ENCODE results near the gene PIP4K2A. TPM values are rescaled to one million over a fixed set of nuclear protein-coding genes. Genes with fewer than 3 reads are reported as not detected.
"Not testable (repeated sequence)": the region's sequence is repeated elsewhere in the genome, so short reads cannot be mapped to it uniquely, and the experiment has no call there.

PIP4K2A gene
- total and polyA plus RNA-seq, 10 donors, result 30.1 to 168 (median 101) TPM

DNA sequence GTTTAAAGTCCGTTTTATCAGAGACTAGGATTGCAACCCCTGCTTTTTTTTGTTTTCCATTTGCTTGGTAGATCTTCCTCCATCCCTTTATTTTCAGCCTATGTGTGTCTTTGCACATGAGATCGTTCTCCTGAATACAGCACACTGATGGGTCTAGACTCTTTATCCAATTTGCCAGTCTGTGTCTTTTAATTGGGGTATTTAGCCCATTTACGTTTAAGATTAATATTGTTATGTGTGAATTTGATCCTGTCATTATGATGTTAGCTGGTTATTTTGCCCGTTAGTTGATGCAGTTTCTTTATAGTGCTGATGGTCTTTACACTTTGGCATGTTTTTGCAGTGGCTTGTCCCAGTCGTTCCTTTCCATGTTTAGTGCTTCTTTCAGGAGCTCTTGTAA, 202.4 kb downstream of the PIP4K2A start:
- H3K4me1 ChIP-seq; H3K4me3 ChIP-seq; intact Hi-C loops (cut with DNase I; ENCODE audit: low total_unique reads); H3K27ac ChIP-seq; DNase-seq; H3K36me3 ChIP-seq: not testable (repeated sequence)
- 86 to 95% (median 90%) methylated on average over 5 of the region's 5 CpGs for WGBS, 5 donors
- Histone ChIP-seq H3K27me3 (replicated peaks in 1 of 7) (peaks cover 0 to 14% (median 0%) of the 10 kb centered on the region in 7 donors), H3K9me3 (peaks cover 0 to 33% (median 21%) of the 10 kb centered on the region in 8 donors)

DNA sequence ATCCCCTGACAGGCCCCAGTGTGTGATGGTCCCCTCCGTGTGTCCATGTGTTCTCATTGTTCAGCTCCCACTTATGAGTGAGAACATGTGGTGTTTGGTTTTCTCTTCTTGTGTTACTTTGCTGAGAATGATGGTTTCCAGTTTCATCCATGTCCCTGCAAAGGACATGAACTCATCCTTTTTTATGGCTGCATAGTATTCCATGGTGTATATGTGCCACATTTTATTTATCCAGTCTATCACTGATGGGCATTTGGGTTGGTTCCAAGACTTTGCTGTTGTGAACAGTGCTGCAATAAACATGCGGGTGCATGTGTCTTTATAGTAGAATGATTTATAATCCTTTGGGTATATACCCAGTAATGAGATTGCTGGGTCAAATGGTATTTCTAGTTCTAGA, 206.2 kb downstream of the PIP4K2A start:
- intact Hi-C loops (cut with DNase I; ENCODE audit: low total_unique reads); DNase-seq; H3K36me3 ChIP-seq; H3K27ac ChIP-seq; H3K27me3 ChIP-seq (replicated peaks in 1 of 7); H3K4me3 ChIP-seq: not testable (repeated sequence)
- peaks cover 0 to 19% (median 4%) of the 10 kb centered on the region in 6 donors for H3K4me1 ChIP-seq
- peaks cover 0 to 33% (median 21%) of the 10 kb centered on the region in 8 donors for H3K9me3 ChIP-seq
- 94 to 97% (median 95%) methylated on average over 2 of the region's 2 CpGs for WGBS, 5 donors

DNA sequence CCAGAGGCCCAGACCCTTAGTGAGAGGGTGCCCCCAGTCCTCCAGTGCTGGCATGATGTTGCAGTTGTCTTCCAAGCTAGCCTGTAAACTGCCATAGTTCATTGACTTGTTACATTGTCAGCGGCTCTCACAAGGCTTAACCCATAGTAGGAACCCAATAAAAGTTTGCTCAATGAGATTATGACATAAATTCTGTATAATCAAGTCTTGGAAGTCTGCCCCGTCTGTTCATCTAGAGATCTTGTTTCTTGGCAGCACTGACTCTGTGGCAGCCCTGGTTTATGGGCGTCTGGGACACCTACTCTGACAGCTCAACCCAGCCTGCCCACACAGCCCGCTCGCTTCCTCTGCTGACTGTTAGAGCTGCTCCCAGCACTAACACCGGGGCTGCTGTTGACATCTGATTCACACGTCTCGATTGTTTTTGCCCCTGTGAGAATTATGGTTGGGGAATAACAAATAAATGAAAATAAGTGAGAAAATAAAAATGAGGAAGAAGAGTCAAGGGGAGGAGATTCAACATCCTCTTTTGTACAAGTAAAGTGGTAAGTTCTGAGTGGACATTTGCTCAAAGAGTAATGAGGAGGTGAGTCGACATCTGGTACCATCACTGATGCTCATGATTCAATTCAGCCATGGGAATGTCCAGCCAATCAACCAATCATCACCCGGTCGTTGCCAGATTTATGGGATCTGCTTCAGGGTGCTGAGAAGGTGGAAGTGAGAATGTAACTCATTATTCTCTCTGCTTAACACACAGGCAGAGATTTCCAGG, 208.3 kb downstream of the PIP4K2A start:
- Histone ChIP-seq H3K27me3 (replicated peaks in 1 of 7) (no peaks in the 10 kb centered on the region), H3K9me3 (peaks cover 0 to 19% (median 11%) of the 10 kb centered on the region in 8 donors), H3K36me3 (no peaks in the 10 kb centered on the region), H3K4me1 (peaks cover 0 to 19% (median 4%) of the 10 kb centered on the region in 6 donors), H3K27ac (no peak overlapping the region), H3K4me3 (no peak overlapping the region)
- peak; percentile 86 for DNase-seq
- 38 to 46% (median 38%) methylated on average over 11 of the region's 11 CpGs for WGBS, 5 donors
- TF ChIP-seq POLR2A (IDR thresholded peaks at IDR 0.05) (no peak), POLR2AphosphoS5 (IDR thresholded peaks at IDR 0.05) (peak in 1 of 3 donors; percentile 22)
- TF ChIP-seq, protein P1, sequence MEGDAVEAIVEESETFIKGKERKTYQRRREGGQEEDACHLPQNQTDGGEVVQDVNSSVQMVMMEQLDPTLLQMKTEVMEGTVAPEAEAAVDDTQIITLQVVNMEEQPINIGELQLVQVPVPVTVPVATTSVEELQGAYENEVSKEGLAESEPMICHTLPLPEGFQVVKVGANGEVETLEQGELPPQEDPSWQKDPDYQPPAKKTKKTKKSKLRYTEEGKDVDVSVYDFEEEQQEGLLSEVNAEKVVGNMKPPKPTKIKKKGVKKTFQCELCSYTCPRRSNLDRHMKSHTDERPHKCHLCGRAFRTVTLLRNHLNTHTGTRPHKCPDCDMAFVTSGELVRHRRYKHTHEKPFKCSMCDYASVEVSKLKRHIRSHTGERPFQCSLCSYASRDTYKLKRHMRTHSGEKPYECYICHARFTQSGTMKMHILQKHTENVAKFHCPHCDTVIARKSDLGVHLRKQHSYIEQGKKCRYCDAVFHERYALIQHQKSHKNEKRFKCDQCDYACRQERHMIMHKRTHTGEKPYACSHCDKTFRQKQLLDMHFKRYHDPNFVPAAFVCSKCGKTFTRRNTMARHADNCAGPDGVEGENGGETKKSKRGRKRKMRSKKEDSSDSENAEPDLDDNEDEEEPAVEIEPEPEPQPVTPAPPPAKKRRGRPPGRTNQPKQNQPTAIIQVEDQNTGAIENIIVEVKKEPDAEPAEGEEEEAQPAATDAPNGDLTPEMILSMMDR (IDR thresholded peaks at IDR 0.05 in 8 of 11, conservative IDR thresholded peaks at IDR 0.05 in 3 of 11), result no peak
- intact Hi-C loops (cut with DNase I; ENCODE audit: low total_unique reads), result no loop called here

DNA sequence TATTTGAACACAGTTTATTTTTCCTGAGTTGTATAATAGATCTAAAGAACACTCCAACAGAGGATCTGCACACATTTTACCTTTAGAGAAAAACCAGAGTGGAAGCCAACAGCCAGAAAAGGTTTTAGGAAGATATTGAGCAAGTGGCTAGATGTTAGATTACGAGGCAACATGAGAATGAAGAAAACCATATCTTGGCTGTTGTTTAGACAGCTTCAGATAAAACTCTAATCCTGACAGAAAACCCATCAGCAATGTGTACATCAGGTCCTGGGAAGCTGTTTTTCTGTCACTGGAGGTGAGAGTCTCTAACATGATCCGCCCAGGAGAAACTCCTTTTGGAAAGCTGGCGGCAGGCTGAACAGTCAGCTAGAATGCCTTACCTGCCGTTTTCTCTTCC, 209.6 kb downstream of the PIP4K2A start:
- Histone ChIP-seq H3K4me3 (no peak overlapping the region), H3K36me3 (no peaks in the 10 kb centered on the region), H3K4me1 (peaks cover 0 to 19% (median 4%) of the 10 kb centered on the region in 6 donors), H3K9me3 (peaks cover 0 to 16% (median 10%) of the 10 kb centered on the region in 8 donors), H3K27ac (no peak overlapping the region), H3K27me3 (replicated peaks in 1 of 7) (no peaks in the 10 kb centered on the region)
- 79 to 91% (median 85%) methylated on average over 4 of the region's 4 CpGs for WGBS, 5 donors
- no peak for DNase-seq
- intact Hi-C loops (cut with DNase I; ENCODE audit: low total_unique reads), result no loop called here
- TF ChIP-seq, protein P1 (IDR thresholded peaks at IDR 0.05 in 8 of 11, conservative IDR thresholded peaks at IDR 0.05 in 3 of 11), result no peak
- no peak for TF ChIP-seq POLR2AphosphoS5 (IDR thresholded peaks at IDR 0.05)
- TF ChIP-seq POLR2A (IDR thresholded peaks at IDR 0.05), result no peak

DNA sequence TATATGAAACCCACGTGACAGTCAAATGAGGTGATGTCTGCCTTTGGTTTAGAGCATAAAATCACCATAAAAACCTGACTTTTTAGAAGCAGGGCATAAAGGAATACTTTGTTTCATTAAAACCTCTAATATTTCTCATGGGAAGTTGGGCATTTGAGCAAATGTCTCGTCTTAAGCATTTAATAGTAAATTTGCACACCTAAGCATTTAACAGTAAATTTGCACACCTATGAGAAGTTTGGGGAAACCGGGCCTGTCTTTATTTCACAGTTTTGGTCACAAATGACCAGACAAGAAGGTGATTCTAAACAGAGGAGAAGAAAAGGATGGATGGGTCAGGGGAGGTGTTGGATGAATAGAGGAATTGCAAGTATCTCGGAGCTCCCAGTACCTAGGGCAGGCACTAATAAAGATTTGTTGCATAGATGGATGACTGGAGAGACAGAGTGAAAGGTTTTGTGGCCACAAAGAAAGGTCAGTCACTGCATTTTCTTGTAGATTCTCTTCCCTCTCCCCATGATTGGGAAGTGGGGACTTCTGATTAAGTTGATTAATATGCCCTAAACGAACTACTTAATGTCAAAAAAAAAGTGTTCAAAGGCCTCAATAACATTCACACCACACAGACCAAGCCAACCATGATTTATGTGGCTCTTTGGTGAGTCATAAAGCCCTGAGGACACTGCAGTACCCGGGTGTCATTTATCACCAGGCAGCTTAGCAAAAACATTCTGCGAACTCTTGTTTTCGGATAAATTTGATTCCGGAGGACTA, 210.9 kb downstream of the PIP4K2A start:
- no peak for TF ChIP-seq POLR2A (IDR thresholded peaks at IDR 0.05)
- 73 to 81% (median 80%) methylated on average over 9 of the region's 9 CpGs for WGBS, 5 donors
- peaks cover 0 to 4% (median 0%) of the 10 kb centered on the region in 8 donors for H3K9me3 ChIP-seq
- intact Hi-C loops (cut with DNase I; ENCODE audit: low total_unique reads), result no loop called here
- H3K27ac ChIP-seq, result no peak overlapping the region
- no peak overlapping the region for H3K4me3 ChIP-seq
- no peak for DNase-seq
- peaks cover 0 to 5% (median 0%) of the 10 kb centered on the region in 7 donors for H3K27me3 ChIP-seq (replicated peaks in 1 of 7)
- peaks cover 0 to 19% (median 4%) of the 10 kb centered on the region in 6 donors for H3K4me1 ChIP-seq
- no peaks in the 10 kb centered on the region for H3K36me3 ChIP-seq

Data from spleen (tissue), 11 donors.